Keratinocyte (primary cell): ENCODE data around the gene ZNF709. TPM values are rescaled to one million over a fixed set of nuclear protein-coding genes. Genes with fewer than 3 reads are reported as not detected.
"Not testable (repeated sequence)": the region's sequence is repeated elsewhere in the genome, so short reads cannot be mapped to it uniquely, and the experiment has no call there.

ENCODE experiments used
- DNase-seq: peaks from one replicate; pipeline ENCODE4 v3.0.0-alpha.2; 2011; ENCODE audit warnings: low read depth, missing footprints, low spot score
- FAIRE-seq: peaks from 2 replicates; lab custom pipeline; 2011; peaks lifted over from hg19 to GRCh38; lab: Jason Lieb, UNC
- H2AFZ ChIP-seq: 2 replicates; pipeline ENCODE4 v1.6.0; 2012; ENCODE audit warnings: low read length, control low read depth, inconsistent platforms; ENCODE audit not compliant: control insufficient read depth
- H3K27ac ChIP-seq: 2 replicates; pipeline ENCODE4 v1.5.1; 2011; ENCODE audit warnings: low read length; ENCODE audit not compliant: control insufficient read depth, insufficient read depth
- H3K27me3 ChIP-seq: 3 replicates; pipeline ENCODE4 v1.6.0; 2011; ENCODE audit warnings: low read length; ENCODE audit not compliant: control insufficient read depth, insufficient read depth; ENCODE audit errors: extremely low read depth
- H3K36me3 ChIP-seq, 2 experiments: 2 replicates in 1 of 2; 3 replicates in 1 of 2; pipeline ENCODE4 v1.5.1; 2011; ENCODE audit warnings: low read length in 2 of 2, mild to moderate bottlenecking in 1 of 2; ENCODE audit not compliant: control insufficient read depth in 2 of 2, insufficient read depth in 2 of 2; ENCODE audit errors: extremely low read depth in 1 of 2
- H3K4me1 ChIP-seq: 3 replicates; pipeline ENCODE4 v1.5.1; 2011; ENCODE audit warnings: low read length; ENCODE audit not compliant: control insufficient read depth, insufficient read depth; ENCODE audit errors: extremely low read depth
- H3K4me2 ChIP-seq: 3 replicates; pipeline ENCODE4 v1.6.0; 2011; ENCODE audit warnings: low read depth, low read length; ENCODE audit not compliant: control insufficient read depth, insufficient read depth; ENCODE audit errors: extremely low read depth
- H3K4me3 ChIP-seq, 3 experiments: fragments of 200-600 bp in 1 of 3; sonication (generic) in 1 of 3; 2 replicates in 2 of 3; 3 replicates in 1 of 3; pipeline ENCODE4 v1.5.1; 2011 to 2016; ENCODE audit warnings: low read length in 3 of 3, mild to moderate bottlenecking in 3 of 3, control low read depth in 2 of 3, inconsistent platforms in 1 of 3, low read depth in 1 of 3, mixed read lengths in 1 of 3, mixed run types in 1 of 3, moderate library complexity in 1 of 3; ENCODE audit not compliant: control insufficient read depth in 2 of 3, insufficient read depth in 2 of 3; ENCODE audit errors: extremely low read depth in 1 of 3
- H3K79me2 ChIP-seq: 2 replicates; pipeline ENCODE4 v1.6.0; 2012; ENCODE audit warnings: low read length; ENCODE audit not compliant: control insufficient read depth, insufficient read depth
- H3K9ac ChIP-seq: 3 replicates; pipeline ENCODE4 v1.6.0; 2011; ENCODE audit warnings: low read length; ENCODE audit not compliant: control insufficient read depth, insufficient read depth; ENCODE audit errors: extremely low read depth
- H3K9me1 ChIP-seq: 3 replicates; pipeline ENCODE4 v1.6.0; 2011; ENCODE audit warnings: low read length; ENCODE audit not compliant: control insufficient read depth, insufficient read depth; ENCODE audit errors: extremely low read depth
- H3K9me3 ChIP-seq: 2 replicates; pipeline ENCODE4 v1.5.1; 2012; ENCODE audit warnings: low read depth, low read length; ENCODE audit not compliant: control insufficient read depth
- H4K20me1 ChIP-seq: 3 replicates; pipeline ENCODE4 v1.6.0; 2011; ENCODE audit warnings: low read length; ENCODE audit not compliant: control insufficient read depth, insufficient read depth; ENCODE audit errors: extremely low read depth
- CTCF ChIP-seq, 3 experiments: IDR thresholded peaks in 1 of 3; conservative IDR thresholded peaks in 1 of 3; optimal IDR thresholded peaks in 1 of 3; 2 replicates in 2 of 3; 3 replicates in 1 of 3; pipeline versions ENCODE3 to v1.5.1; 2011; ENCODE audit warnings: low read length in 3 of 3, mild to moderate bottlenecking in 3 of 3, moderate library complexity in 2 of 3, control low read depth in 1 of 3, inconsistent platforms in 1 of 3; ENCODE audit not compliant: insufficient read depth in 2 of 3; ENCODE audit errors: extremely low read depth in 1 of 3
- EZH2 ChIP-seq: IDR thresholded peaks from one replicate; pipeline ENCODE4 v1.6.1; 2012; ENCODE audit warnings: inconsistent platforms, mild to moderate bottlenecking, low read length, moderate library complexity
- dilution Hi-C: fragments of 300-500 bp; cut with MboI; formaldehyde crosslinking; loops from one replicate; pipeline ENCODE4 v1.7.0; 2020; ENCODE audit warnings: low sequenced_read_pairs; ENCODE audit not compliant: extremely low pct_ligation_motif_present
- polyA plus RNA-seq, 5 experiments: library from polyadenylated mRNA; depleted of rRNA in 3 of 5; stranded (reverse) in 3 of 5; stranded (forward) in 1 of 5; unstranded in 1 of 5; fragments of >200 nt; gene quantifications; 1 replicate in 1 of 5; 2 replicates in 3 of 5; 3 replicates in 1 of 5; pipeline versions ENCODE4 v1.2.1 to v1.2.3, GENCODE V29; 2011 to 2012; ENCODE audit warnings: missing spikeins in 2 of 5, low read depth in 1 of 5, low replicate concordance in 1 of 5

ZNF709 gene
- polyA plus RNA-seq, 1 donor (not counting 4 experiments of a cell fraction or from before 2014, with no cell fraction given), result 0.98 TPM

- H3K9me1 ChIP-seq, result no peaks in the 10 kb centered on the region
- DNase-seq (no peak), FAIRE-seq (no peak)
- H3K9me3 ChIP-seq, result no peaks in the 10 kb centered on the region
- no peak overlapping the region for H3K4me3 ChIP-seq
- H2AFZ ChIP-seq, result no peak overlapping the region
- H3K27me3 ChIP-seq, result no peaks in the 10 kb centered on the region
- H3K4me1 ChIP-seq, result no peaks in the 10 kb centered on the region
- dilution Hi-C loops, result no loop called here
- no peak overlapping the region for H3K9ac ChIP-seq
- no peaks in the 10 kb centered on the region for H3K36me3 ChIP-seq
- no peak for TF ChIP-seq CTCF (optimal IDR thresholded peaks at IDR 0.05 in 1 of 3, IDR thresholded peaks at IDR 0.05 in 1 of 3, conservative IDR thresholded peaks at IDR 0.05 in 1 of 3; ENCODE audit: extremely low read depth in 1 of 3, insufficient read depth in 2 of 3, low read length in 3 of 3)
- TF ChIP-seq EZH2, result no peak
- H3K27ac ChIP-seq, result no peak overlapping the region
- H4K20me1 ChIP-seq, result no peaks in the 10 kb centered on the region
- H3K79me2 ChIP-seq, result peaks cover 5% of the 10 kb centered on the region
- no peak overlapping the region for H3K4me2 ChIP-seq
Measured at GRCh38 chr19:12478234-12478941, 6.2 kb downstream of the ZNF709 start.

GRCh38 chr19:12467651-12468050, 17.0 kb downstream of the ZNF709 start:
- H3K27me3 ChIP-seq, H3K27ac ChIP-seq, H2AFZ ChIP-seq, H3K9ac ChIP-seq, dilution Hi-C loops, H3K4me1 ChIP-seq, FAIRE-seq, H3K79me2 ChIP-seq, H3K9me1 ChIP-seq, H3K4me3 ChIP-seq, H3K36me3 ChIP-seq, H3K9me3 ChIP-seq, H3K4me2 ChIP-seq, H4K20me1 ChIP-seq, DNase-seq: not testable (repeated sequence)

- no peaks in the 10 kb centered on the region for H3K4me1 ChIP-seq
- peaks cover 2 to 3% of the 10 kb centered on the region in 2 experiments for H3K36me3 ChIP-seq
- no peaks in the 10 kb centered on the region for H3K9me1 ChIP-seq
- FAIRE-seq (no peak), DNase-seq (no peak)
- no peaks in the 10 kb centered on the region for H4K20me1 ChIP-seq
- H2AFZ ChIP-seq, result no peak overlapping the region
- H3K27ac ChIP-seq, result no peak overlapping the region
- H3K27me3 ChIP-seq, result no peaks in the 10 kb centered on the region
- TF ChIP-seq EZH2, result no peak
- peaks cover 11% of the 10 kb centered on the region for H3K9me3 ChIP-seq
- no peak overlapping the region for H3K9ac ChIP-seq
- H3K4me2 ChIP-seq, result no peak overlapping the region
- H3K79me2 ChIP-seq, result no peaks in the 10 kb centered on the region
- no peak overlapping the region for H3K4me3 ChIP-seq
- dilution Hi-C loops, result no loop called here
Measured at GRCh38 chr19:12465211-12465610, 19.4 kb downstream of the ZNF709 start.
